Activated T-helper 17 cell treated with anti-CD3 and anti-CD28 coated beads, Interleukin-2, amount 50 U/mL, for 72 hours (primary cell): ENCODE data around the gene H1-8. TPM values are rescaled to one million over a fixed set of nuclear protein-coding genes. Genes with fewer than 3 reads are reported as not detected.
"Not testable (repeated sequence)": the region's sequence is repeated elsewhere in the genome, so short reads cannot be mapped to it uniquely, and the experiment has no call there.

ENCODE experiments used
- ATAC-seq: fragments of 150-1000 bp; cut with Tn5 transposase; replicated peaks from 2 replicates; pipeline ENCODE4 v1.10.0; 2021; ENCODE audit warnings: mild to moderate bottlenecking, moderate library complexity
- H3K27ac Mint-ChIP-seq: one replicate; pipeline ENCODE4 v1.8.0; 2022; ENCODE audit warnings: mixed read lengths
- H3K27me3 Mint-ChIP-seq: one replicate; pipeline ENCODE4 v1.8.0; 2022; ENCODE audit warnings: mixed read lengths
- H3K36me3 Mint-ChIP-seq: one replicate; pipeline ENCODE4 v1.8.0; 2022; ENCODE audit warnings: low read depth, mild to moderate bottlenecking, mixed read lengths
- H3K4me1 Mint-ChIP-seq: one replicate; pipeline ENCODE4 v1.8.0; 2022; ENCODE audit warnings: mixed read lengths
- H3K4me3 Mint-ChIP-seq: one replicate; pipeline ENCODE4 v1.8.0; 2022; ENCODE audit warnings: mild to moderate bottlenecking, mixed read lengths
- H3K9me3 Mint-ChIP-seq: one replicate; pipeline ENCODE4 v1.8.0; 2022; ENCODE audit warnings: mixed read lengths
- total RNA-seq, 2 donors: library from RNA; stranded (reverse); gene quantifications; one replicate each; pipeline ENCODE4 v1.2.3, GENCODE V29; 2022

The H1-8 gene
- total RNA-seq, 2 donors from 2014 or later = not detected

- H3K36me3 Mint-ChIP-seq = peaks cover 6% of the 10 kb centered on the region
- no peaks in the 10 kb centered on the region for H3K4me1 Mint-ChIP-seq
- no peak overlapping the region for H3K27ac Mint-ChIP-seq
- H3K27me3 Mint-ChIP-seq = no peaks in the 10 kb centered on the region
- H3K9me3 Mint-ChIP-seq = no peaks in the 10 kb centered on the region
- ATAC-seq = no peak
- no peak overlapping the region for H3K4me3 Mint-ChIP-seq
Measured at GRCh38 chr3:129505341-129505740, 37.6 kb upstream of the H1-8 start.

DNA sequence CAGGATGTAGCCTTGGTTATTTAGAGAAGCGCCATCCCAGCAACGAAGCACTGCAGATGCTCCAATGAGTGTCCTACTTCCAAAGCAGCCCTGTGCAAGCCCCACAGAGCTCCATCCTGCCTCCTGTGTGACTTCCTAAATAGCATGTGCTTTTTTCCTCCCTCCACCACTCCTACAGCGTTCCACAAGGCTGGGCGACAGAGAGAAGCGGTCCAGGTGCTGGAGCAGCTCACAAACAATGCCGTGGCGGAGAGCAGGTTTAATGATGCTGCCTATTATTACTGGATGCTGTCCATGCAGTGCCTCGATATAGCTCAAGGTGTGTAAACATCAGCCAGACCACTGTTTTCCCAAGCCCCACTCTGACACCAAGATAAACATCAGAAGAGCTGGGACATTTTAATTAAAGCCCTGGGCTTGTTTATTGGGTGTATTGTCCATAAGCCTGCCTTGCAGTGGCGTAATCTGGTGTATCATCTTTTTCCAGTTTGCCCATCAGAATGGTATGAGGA lies 36.7 kb upstream of the H1-8 start:
- Mint-ChIP-seq H3K27ac (no peak overlapping the region), H3K9me3 (no peaks in the 10 kb centered on the region)
- no peak for ATAC-seq

GRCh38 chr3:129507181-129507831 lies 35.7 kb upstream of the H1-8 start:
- ATAC-seq = no peak
- no peaks in the 10 kb centered on the region for H3K4me1 Mint-ChIP-seq
- H3K9me3 Mint-ChIP-seq = no peaks in the 10 kb centered on the region
- H3K27ac Mint-ChIP-seq = no peak overlapping the region
- no peak overlapping the region for H3K4me3 Mint-ChIP-seq
- no peaks in the 10 kb centered on the region for H3K27me3 Mint-ChIP-seq
- H3K36me3 Mint-ChIP-seq = peaks cover 6% of the 10 kb centered on the region

More for the DNA sequence above, 36.7 kb upstream of the H1-8 start:
- H3K4me1 Mint-ChIP-seq = no peaks in the 10 kb centered on the region
- H3K36me3 Mint-ChIP-seq = peaks cover 6% of the 10 kb centered on the region
- no peaks in the 10 kb centered on the region for H3K27me3 Mint-ChIP-seq
- no peak overlapping the region for H3K4me3 Mint-ChIP-seq

DNA sequence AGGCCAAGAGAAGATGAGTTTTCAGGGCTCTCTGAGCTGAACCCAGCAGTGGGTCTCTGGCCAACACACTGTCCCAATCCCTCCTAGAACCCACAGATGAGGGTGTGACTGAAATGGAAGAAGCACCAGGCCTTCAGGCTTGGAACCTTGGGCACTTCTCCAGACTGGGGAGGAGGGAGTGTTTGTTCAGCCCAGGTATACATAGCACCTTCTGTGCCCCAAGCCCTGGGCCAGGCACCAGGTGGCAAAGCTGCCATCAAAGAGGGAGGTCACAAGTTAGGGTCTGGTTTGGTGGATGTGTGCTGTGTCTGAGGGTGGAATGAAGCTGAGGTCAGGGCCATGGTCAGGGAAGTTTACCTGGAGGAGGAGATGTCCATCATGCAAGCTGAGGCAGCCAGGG lies 30.4 kb upstream of the H1-8 start:
- Mint-ChIP-seq H3K27me3 (no peaks in the 10 kb centered on the region), H3K4me3 (no peak overlapping the region), H3K9me3 (no peaks in the 10 kb centered on the region), H3K27ac (peak overlapping the region; percentile 14), H3K36me3 (peaks cover 6% of the 10 kb centered on the region), H3K4me1 (no peaks in the 10 kb centered on the region)
- no peak for ATAC-seq

- Mint-ChIP-seq H3K36me3 (peaks cover 1% of the 10 kb centered on the region), H3K27me3 (no peaks in the 10 kb centered on the region), H3K4me3 (no peak overlapping the region), H3K27ac (no peak overlapping the region), H3K9me3 (no peaks in the 10 kb centered on the region), H3K4me1 (no peaks in the 10 kb centered on the region)
- no peak for ATAC-seq
Measured at GRCh38 chr3:129513705-129514104, 29.3 kb upstream of the H1-8 start.

GRCh38 chr3:129514110-129514509 lies 28.9 kb upstream of the H1-8 start:
- Mint-ChIP-seq H3K4me3 (no peak overlapping the region), H3K36me3 (no peaks in the 10 kb centered on the region), H3K27me3 (no peaks in the 10 kb centered on the region), H3K9me3 (no peaks in the 10 kb centered on the region), H3K4me1 (no peaks in the 10 kb centered on the region), H3K27ac (no peak overlapping the region)
- no peak for ATAC-seq

DNA sequence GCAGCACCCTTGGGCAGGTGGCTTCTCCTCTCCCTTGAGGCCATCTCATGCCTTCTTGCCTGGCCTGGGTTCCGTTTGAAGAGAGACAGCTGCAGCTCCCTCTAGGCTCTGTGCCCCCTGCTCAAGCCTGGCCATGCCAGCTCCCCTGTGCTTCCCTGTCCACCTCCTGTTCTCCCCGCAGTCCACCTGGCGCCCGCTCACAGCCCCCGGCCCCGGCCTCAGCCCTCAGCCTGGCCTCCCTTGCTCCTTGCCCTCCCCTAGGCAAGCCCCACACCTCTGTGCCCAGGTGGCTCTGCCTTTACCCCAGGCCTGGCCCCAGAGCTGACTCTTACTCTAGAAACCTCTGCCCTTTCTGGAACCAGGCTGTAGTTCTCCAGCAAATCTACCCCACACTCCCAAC lies 28.4 kb upstream of the H1-8 start:
- ATAC-seq = no peak
- Mint-ChIP-seq H3K9me3 (no peaks in the 10 kb centered on the region), H3K4me3 (no peak overlapping the region), H3K27me3 (no peaks in the 10 kb centered on the region), H3K27ac (no peak overlapping the region), H3K4me1 (no peaks in the 10 kb centered on the region), H3K36me3 (no peaks in the 10 kb centered on the region)

DNA sequence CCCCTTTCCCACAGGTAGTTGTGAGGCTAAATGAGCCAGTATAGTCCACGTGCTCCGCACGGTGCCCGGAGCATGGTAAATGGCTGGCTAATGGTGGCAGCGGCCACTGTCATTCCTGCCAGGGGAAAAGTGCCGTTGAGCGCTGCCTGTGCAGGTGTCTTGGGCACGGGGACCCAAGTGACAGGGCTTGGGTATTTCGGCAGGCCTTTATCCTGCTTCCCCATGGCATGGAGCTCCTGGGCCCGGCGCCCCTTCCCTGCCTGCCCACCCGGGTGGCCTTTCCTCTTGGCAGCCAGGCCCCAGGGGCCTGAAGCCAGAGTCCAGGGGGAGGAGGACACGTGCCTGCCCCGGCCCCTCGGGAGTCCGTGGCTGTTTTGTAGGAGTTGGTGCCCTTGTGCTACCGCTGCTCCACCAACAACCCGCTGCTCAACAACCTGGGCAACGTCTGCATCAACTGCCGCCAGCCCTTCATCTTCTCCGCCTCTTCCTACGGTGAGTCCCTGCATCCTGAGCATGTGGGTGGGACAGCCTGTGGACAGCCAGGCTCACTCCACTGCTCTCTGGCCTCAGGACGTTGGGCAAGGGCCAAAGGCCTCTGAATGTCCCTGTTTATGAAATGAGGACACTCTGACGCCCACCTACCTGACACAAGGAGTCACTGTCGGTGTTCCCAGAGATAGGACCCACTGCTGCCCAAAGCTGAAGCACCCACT lies 27.7 kb upstream of the H1-8 start:
- H3K36me3 Mint-ChIP-seq, ATAC-seq, H3K27me3 Mint-ChIP-seq, H3K4me1 Mint-ChIP-seq, H3K4me3 Mint-ChIP-seq, H3K9me3 Mint-ChIP-seq, H3K27ac Mint-ChIP-seq: not testable (repeated sequence)

DNA sequence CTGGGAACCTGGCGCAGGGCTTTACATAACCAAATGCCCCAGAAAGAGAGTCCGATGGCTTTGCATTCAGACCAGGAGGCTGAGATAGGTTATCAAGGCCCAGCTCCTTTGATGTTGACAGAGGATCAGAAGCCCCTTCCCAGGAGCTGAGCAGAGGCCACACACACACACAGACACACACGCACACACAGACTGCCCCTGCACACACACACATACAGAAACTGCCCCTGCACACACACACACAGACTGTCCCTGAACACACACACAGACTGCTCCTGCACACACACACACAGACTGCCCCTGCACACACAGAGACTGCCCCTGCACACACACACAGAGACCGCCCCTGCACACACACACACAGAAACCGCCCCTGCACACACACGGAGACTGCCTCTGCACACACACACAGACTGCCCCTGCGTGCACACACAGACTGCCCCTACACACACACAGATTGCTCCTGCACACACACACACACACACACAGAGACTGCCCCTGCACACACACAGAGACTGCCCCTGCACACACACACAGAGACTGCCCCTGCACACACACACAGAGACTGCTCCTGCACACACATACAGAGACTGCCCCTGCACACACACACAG lies 27.0 kb upstream of the H1-8 start:
- not testable (repeated sequence) for H3K9me3 Mint-ChIP-seq, H3K36me3 Mint-ChIP-seq, H3K4me1 Mint-ChIP-seq, H3K27me3 Mint-ChIP-seq, H3K4me3 Mint-ChIP-seq, H3K27ac Mint-ChIP-seq, ATAC-seq

DNA sequence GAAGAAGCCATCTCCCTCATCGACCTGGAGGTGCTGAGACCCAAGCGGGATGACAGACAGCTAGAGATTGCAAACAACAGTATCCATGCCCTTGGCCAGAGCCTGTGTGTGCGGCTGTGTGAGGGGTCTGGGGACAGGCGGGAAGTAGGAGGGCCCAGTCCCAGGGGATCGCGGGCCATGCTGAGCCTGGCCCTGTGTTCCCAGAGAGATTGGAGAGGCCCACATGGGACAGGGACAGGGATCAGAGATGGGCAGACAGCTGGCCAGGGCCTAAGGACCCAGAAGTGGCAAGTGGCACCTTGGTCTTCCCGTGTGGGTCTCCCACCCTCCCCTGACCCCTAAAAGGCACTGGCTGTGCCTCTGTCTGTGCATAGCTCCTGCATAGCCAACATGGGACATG lies 25.5 kb upstream of the H1-8 start:
- no peak overlapping the region for H3K4me3 Mint-ChIP-seq
- ATAC-seq = no peak
- H3K9me3 Mint-ChIP-seq = no peaks in the 10 kb centered on the region
- no peak overlapping the region for H3K27ac Mint-ChIP-seq
- H3K4me1 Mint-ChIP-seq = no peaks in the 10 kb centered on the region
- no peaks in the 10 kb centered on the region for H3K27me3 Mint-ChIP-seq
- no peaks in the 10 kb centered on the region for H3K36me3 Mint-ChIP-seq

DNA sequence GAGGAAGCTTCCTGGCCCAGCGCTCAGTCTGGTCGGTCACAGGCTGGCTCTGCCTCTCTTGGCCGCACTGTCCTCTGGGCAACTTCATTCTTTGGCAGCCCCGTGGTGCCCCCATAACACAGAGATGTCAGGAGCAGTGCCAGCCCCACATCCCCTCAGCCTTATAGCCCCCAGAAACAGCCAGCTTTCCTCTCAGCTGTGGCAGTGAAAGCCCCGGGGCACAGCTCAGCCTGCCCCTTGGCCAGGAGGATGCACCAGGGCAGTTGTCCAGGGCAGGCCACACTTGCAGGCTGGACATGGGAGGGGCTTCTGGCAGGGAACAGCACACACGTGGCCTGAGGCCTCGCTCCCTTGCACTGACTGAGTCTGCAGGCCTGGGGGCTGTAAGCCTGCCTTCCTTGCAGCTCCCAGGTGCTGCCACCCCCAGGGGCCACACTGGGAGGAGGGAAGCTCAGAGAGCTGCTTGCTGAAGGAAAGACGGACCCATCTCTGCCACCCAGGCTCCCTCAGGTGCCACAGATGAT lies 24.9 kb upstream of the H1-8 start:
- H3K36me3 Mint-ChIP-seq = no peaks in the 10 kb centered on the region
- H3K27me3 Mint-ChIP-seq = no peaks in the 10 kb centered on the region
- H3K27ac Mint-ChIP-seq = no peak overlapping the region
- no peaks in the 10 kb centered on the region for H3K9me3 Mint-ChIP-seq
- H3K4me1 Mint-ChIP-seq = no peaks in the 10 kb centered on the region
- no peak for ATAC-seq
- H3K4me3 Mint-ChIP-seq = no peak overlapping the region

- H3K4me1 Mint-ChIP-seq = no peaks in the 10 kb centered on the region
- no peaks in the 10 kb centered on the region for H3K36me3 Mint-ChIP-seq
- ATAC-seq = no peak
- no peak overlapping the region for H3K27ac Mint-ChIP-seq
- no peaks in the 10 kb centered on the region for H3K9me3 Mint-ChIP-seq
- H3K27me3 Mint-ChIP-seq = no peaks in the 10 kb centered on the region
- no peak overlapping the region for H3K4me3 Mint-ChIP-seq
Measured at GRCh38 chr3:129518581-129518980, 24.4 kb upstream of the H1-8 start.

- H3K4me3 Mint-ChIP-seq = no peak overlapping the region
- no peak for ATAC-seq
- H3K27me3 Mint-ChIP-seq = no peaks in the 10 kb centered on the region
- no peaks in the 10 kb centered on the region for H3K9me3 Mint-ChIP-seq
- no peaks in the 10 kb centered on the region for H3K4me1 Mint-ChIP-seq
- H3K27ac Mint-ChIP-seq = no peak overlapping the region
- no peaks in the 10 kb centered on the region for H3K36me3 Mint-ChIP-seq
Measured at GRCh38 chr3:129519449-129519848, 23.5 kb upstream of the H1-8 start.

DNA sequence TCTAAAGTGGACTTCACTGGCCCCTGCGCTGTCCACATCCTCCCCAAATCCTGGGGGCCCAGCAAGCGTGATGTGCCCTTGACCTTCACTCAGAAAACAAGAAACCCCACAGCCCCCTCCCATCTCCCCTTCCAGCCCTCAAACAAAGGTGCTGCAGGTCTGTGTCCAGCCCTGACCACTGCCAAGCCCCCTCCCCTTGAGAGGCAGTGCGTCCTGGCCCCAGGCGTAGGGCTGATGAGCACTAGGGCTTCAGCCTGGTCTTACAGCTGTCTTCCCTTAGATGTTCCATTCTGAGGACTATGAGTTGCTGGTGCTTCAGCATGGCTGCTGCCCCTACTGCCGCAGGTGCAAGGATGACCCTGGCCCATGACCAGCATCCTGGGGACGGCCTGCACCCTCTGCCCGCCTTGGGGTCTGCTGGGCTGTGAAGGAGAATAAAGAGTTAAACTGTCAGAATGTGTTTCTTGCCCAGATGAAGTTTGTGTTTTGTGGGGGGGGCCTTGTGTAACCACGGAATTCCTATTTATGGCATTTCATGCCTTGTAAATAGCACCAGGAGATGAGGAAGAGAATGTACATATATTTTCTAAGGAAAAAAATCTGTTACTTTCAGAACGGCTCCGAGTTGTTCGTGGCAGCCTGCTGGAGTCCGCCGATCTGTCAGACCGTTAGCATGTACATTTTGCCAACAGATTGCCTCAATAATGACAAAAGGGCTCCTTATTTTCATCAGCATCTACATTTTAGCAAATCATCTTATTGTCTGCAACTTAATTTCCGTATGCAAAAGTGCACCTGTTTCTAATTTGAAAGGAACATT lies 22.9 kb upstream of the H1-8 start:
- ATAC-seq = no peak
- Mint-ChIP-seq H3K27me3 (no peaks in the 10 kb centered on the region), H3K4me3 (no peak overlapping the region), H3K4me1 (no peaks in the 10 kb centered on the region), H3K27ac (no peak overlapping the region), H3K9me3 (no peaks in the 10 kb centered on the region), H3K36me3 (no peaks in the 10 kb centered on the region)
